ENCODE measurements around the gene TCEAL3. TPM values are rescaled to one million over a fixed set of nuclear protein-coding genes. Genes with fewer than 3 reads are reported as not detected.
"Not testable (repeated sequence)": the region's sequence is repeated elsewhere in the genome, so short reads cannot be mapped to it uniquely, and the experiment has no call there.

The TCEAL3 gene
- total RNA-seq, 1 donor from 2014 or later = 34.2 TPM

- no peak for DNase-seq (ENCODE audit: low spot score)
Measured at GRCh38 chrX:103626855-103627254, 19.1 kb downstream of the TCEAL3 start.

GRCh38 chrX:103628386-103629317 is 20.9 kb downstream of the TCEAL3 start, which contains the start of gene TCEAL1:
TCEAL1 (plus strand) TSS chrX:103628975; CDS start chrX:103629917, 942 bp downstream.
- DNase-seq (ENCODE audit: low spot score) = peak; percentile 63

GRCh38 chrX:103629318-103630170 is 21.8 kb downstream of the TCEAL3 start:
- peak; percentile 62 for DNase-seq (ENCODE audit: low spot score)

- no peak for DNase-seq (ENCODE audit: low spot score)
Measured at GRCh38 chrX:103630171-103630511, 22.4 kb downstream of the TCEAL3 start.

GRCh38 chrX:103631145-103631544 is 23.4 kb downstream of the TCEAL3 start:
- DNase-seq (ENCODE audit: low spot score) = no peak

- no peak for DNase-seq (ENCODE audit: low spot score)
Measured at GRCh38 chrX:103635436-103635835, 27.7 kb downstream of the TCEAL3 start.

GRCh38 chrX:103637604-103638338 is 30.0 kb downstream of the TCEAL3 start:
- no peak for DNase-seq (ENCODE audit: low spot score)

- DNase-seq (ENCODE audit: low spot score) = not testable (repeated sequence)
Measured at GRCh38 chrX:103638479-103639346, 30.9 kb downstream of the TCEAL3 start.

- DNase-seq (ENCODE audit: low spot score) = no peak
Measured at GRCh38 chrX:103640401-103641155, 32.8 kb downstream of the TCEAL3 start.

- DNase-seq (ENCODE audit: low spot score) = no peak
Measured at GRCh38 chrX:103644125-103644524, 36.4 kb downstream of the TCEAL3 start.

- no peak for DNase-seq (ENCODE audit: low spot score)
Measured at GRCh38 chrX:103647630-103648029, 39.9 kb downstream of the TCEAL3 start.

- DNase-seq (ENCODE audit: low spot score) = no peak
Measured at GRCh38 chrX:103651151-103651773, 43.5 kb downstream of the TCEAL3 start.

- DNase-seq (ENCODE audit: low spot score) = not testable (repeated sequence)
Measured at GRCh38 chrX:103655230-103656000, 47.7 kb downstream of the TCEAL3 start.

- DNase-seq (ENCODE audit: low spot score) = no peak
Measured at GRCh38 chrX:103656617-103657016, 48.9 kb downstream of the TCEAL3 start.

- not testable (repeated sequence) for DNase-seq (ENCODE audit: low spot score)
Measured at GRCh38 chrX:103657066-103657465, 49.3 kb downstream of the TCEAL3 start.

GRCh38 chrX:103658681-103659433 is 51.1 kb downstream of the TCEAL3 start:
- no peak for DNase-seq (ENCODE audit: low spot score)

GRCh38 chrX:103659460-103659859 is 51.7 kb downstream of the TCEAL3 start:
- not testable (repeated sequence) for DNase-seq (ENCODE audit: low spot score)
